NCI-H1105 (cell line): Measurements from ENCODE around the gene ETV3L.
A peak's percentile ranks its signal among the peaks of the same experiment; 100 is the strongest.
"Not testable (repeated sequence)": the region's sequence is repeated elsewhere in the genome, so short reads cannot be mapped to it uniquely, and the experiment has no call there.

Experiments
- DNase-seq: peaks from one replicate; lab custom pipeline; 2025; lab: John Stamatoyannopoulos, UW

The ETV3L gene

GRCh38 chr1:157077394-157077793, 22.2 kb downstream of the ETV3L start:
- no peak for DNase-seq

GRCh38 chr1:157073944-157074685, 25.5 kb downstream of the ETV3L start:
- DNase-seq: no peak

- no peak for DNase-seq
These were observed 30.0 kb downstream of the ETV3L start for GRCh38 chr1:157069601-157070000.

- not testable (repeated sequence) for DNase-seq
These were observed 40.4 kb downstream of the ETV3L start for GRCh38 chr1:157059241-157059640.

GRCh38 chr1:157056269-157056668, 43.3 kb downstream of the ETV3L start:
- no peak for DNase-seq

- not testable (repeated sequence) for DNase-seq
These were observed 43.9 kb downstream of the ETV3L start for GRCh38 chr1:157055729-157056128.

GRCh38 chr1:157050836-157051235, 48.8 kb downstream of the ETV3L start:
- DNase-seq: no peak

GRCh38 chr1:157047062-157047410, 52.6 kb downstream of the ETV3L start:
- no peak for DNase-seq

- peak; percentile 83 for DNase-seq
These were observed 54.1 kb downstream of the ETV3L start, which contains the start of gene ARHGEF11 for GRCh38 chr1:157045250-157046218. TSS of gene ARHGEF11 (minus strand) at chr1:157045742. CDS start at chr1:157044330, 1,412 bp downstream.

GRCh38 chr1:157044326-157044725, 55.3 kb downstream of the ETV3L start:
- no peak for DNase-seq

- DNase-seq: no peak
These were observed 55.9 kb downstream of the ETV3L start for GRCh38 chr1:157043685-157044084.

GRCh38 chr1:157042846-157043245, 56.8 kb downstream of the ETV3L start:
- no peak for DNase-seq
